ENCODE results near the gene CEPT1. TPM values are rescaled to one million over a fixed set of nuclear protein-coding genes. Genes with fewer than 3 reads are reported as not detected.

The CEPT1 gene
- total and polyA plus RNA-seq, 10 donors: 61.1 to 140 (median 95.2) TPM

GRCh38 chr1:111192658-111193519 lies 52.9 kb downstream of the CEPT1 start:
- Histone ChIP-seq H3K27ac (peak overlapping the region; percentile 73 to 100 (median 90)), H3K36me3 (peaks cover 5 to 100% (median 75%) of the 10 kb centered on the region in 6 donors), H3K27me3 (replicated peaks in 1 of 7) (no peaks in the 10 kb centered on the region), H3K4me1 (peaks cover 57 to 100% (median 90%) of the 10 kb centered on the region in 6 donors), H3K9me3 (no peaks in the 10 kb centered on the region), H3K4me3 (peak overlapping the region in 1 of 8 donors; percentile 31)
- intact Hi-C loops (cut with DNase I; ENCODE audit: low total_unique reads): loop anchor here (10.0 kb wide), 1 partner anchor 48 kb away; the partner anchor contains the start of genes CEPT1 and DRAM2
- DNase-seq: no peak
- no peak for TF ChIP-seq CTCF (IDR thresholded peaks at IDR 0.05 in 8 of 11, conservative IDR thresholded peaks at IDR 0.05 in 3 of 11)
- peak in 1 of 3 donors; percentile 65 for TF ChIP-seq POLR2AphosphoS5 (IDR thresholded peaks at IDR 0.05)
- 29 to 34% (median 32%) methylated on average over 10 of the region's 10 CpGs for WGBS, 5 donors

GRCh38 chr1:111193712-111194480 lies 53.9 kb downstream of the CEPT1 start:
- DNase-seq: no peak
- H3K27ac ChIP-seq: peak overlapping the region; percentile 73 to 100 (median 90)
- peak overlapping the region in 1 of 8 donors; percentile 31 for H3K4me3 ChIP-seq
- no peaks in the 10 kb centered on the region for H3K27me3 ChIP-seq (replicated peaks in 1 of 7)
- peaks cover 0 to 100% (median 75%) of the 10 kb centered on the region in 6 donors for H3K36me3 ChIP-seq
- intact Hi-C loops (cut with DNase I; ENCODE audit: low total_unique reads): loop anchor here (10.0 kb wide), 1 partner anchor 49 kb away; the partner anchor contains the start of genes CEPT1 and DRAM2
- H3K4me1 ChIP-seq: peaks cover 65 to 100% (median 97%) of the 10 kb centered on the region in 6 donors
- H3K9me3 ChIP-seq: no peaks in the 10 kb centered on the region
- TF ChIP-seq POLR2AphosphoS5 (IDR thresholded peaks at IDR 0.05): peak in 2 of 3 donors; percentile 10 to 49
- TF ChIP-seq CTCF (IDR thresholded peaks at IDR 0.05 in 8 of 11, conservative IDR thresholded peaks at IDR 0.05 in 3 of 11): no peak
- no peak for TF ChIP-seq POLR2A (IDR thresholded peaks at IDR 0.05)
- 85 to 90% (median 87%) methylated on average over 3 of the region's 3 CpGs for WGBS, 5 donors

DNA sequence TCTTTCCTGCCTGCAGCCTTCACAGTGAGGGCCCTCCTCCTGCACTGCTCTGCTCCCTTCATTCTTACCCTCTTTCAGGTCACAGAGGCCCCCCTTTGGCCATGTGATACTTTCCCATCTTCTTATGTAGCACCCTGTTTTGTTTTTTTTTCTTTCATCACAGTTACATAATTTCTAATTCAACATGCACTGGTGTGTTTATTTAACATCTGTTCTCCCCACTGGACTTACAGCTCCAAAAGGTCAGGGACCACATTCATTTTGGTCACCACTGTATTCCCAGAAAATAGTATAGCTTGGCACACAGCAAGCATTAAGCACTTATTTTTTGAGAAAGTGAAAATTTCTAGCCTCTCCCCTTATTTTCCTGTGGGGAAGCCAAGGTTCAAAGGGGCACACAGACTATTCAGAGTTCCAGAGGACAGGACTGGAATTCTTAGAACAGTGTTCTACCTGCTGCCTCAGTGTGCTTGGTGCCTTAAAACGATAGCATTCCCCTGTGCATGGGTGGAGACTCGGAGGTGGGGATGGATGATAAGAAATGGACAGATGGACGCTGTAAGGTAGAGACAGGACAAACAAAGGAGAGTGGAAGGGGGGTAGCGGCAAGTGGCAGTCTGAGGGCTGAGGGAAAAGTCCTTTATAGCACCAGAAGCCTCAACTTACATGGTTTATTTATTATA lies 55.1 kb downstream of the CEPT1 start:
- 70 to 84% (median 73%) methylated on average over 4 of the region's 4 CpGs for WGBS, 5 donors
- peak overlapping the region; percentile 51 to 100 (median 90) for H3K27ac ChIP-seq
- H3K9me3 ChIP-seq: no peaks in the 10 kb centered on the region
- no peaks in the 10 kb centered on the region for H3K27me3 ChIP-seq (replicated peaks in 1 of 7)
- TF ChIP-seq POLR2AphosphoS5 (IDR thresholded peaks at IDR 0.05) (no peak), CTCF (IDR thresholded peaks at IDR 0.05 in 8 of 11, conservative IDR thresholded peaks at IDR 0.05 in 3 of 11) (no peak), POLR2A (IDR thresholded peaks at IDR 0.05) (no peak)
- intact Hi-C loops (cut with DNase I; ENCODE audit: low total_unique reads): loop anchor here (10.0 kb wide), 1 partner anchor 50 kb away; the partner anchor contains the start of genes CEPT1 and DRAM2
- no peak for DNase-seq
- peaks cover 66 to 100% (median 99%) of the 10 kb centered on the region in 6 donors for H3K4me1 ChIP-seq
- H3K4me3 ChIP-seq: peak overlapping the region in 3 of 8 donors; percentile 7 to 88 (median 79)
- H3K36me3 ChIP-seq: peaks cover 0 to 100% (median 70%) of the 10 kb centered on the region in 6 donors
